Inflammatory macrophage treated with lipopolysaccharide for 4 hours (primary cell): ENCODE data around the gene SLC16A1.
"Not testable (repeated sequence)": the region's sequence is repeated elsewhere in the genome, so short reads cannot be mapped to it uniquely, and the experiment has no call there.

ENCODE experiments used
- DNase-seq: peaks from one replicate; pipeline ENCODE4 v3.0.0-alpha.2; 2020

The SLC16A1 gene

DNA sequence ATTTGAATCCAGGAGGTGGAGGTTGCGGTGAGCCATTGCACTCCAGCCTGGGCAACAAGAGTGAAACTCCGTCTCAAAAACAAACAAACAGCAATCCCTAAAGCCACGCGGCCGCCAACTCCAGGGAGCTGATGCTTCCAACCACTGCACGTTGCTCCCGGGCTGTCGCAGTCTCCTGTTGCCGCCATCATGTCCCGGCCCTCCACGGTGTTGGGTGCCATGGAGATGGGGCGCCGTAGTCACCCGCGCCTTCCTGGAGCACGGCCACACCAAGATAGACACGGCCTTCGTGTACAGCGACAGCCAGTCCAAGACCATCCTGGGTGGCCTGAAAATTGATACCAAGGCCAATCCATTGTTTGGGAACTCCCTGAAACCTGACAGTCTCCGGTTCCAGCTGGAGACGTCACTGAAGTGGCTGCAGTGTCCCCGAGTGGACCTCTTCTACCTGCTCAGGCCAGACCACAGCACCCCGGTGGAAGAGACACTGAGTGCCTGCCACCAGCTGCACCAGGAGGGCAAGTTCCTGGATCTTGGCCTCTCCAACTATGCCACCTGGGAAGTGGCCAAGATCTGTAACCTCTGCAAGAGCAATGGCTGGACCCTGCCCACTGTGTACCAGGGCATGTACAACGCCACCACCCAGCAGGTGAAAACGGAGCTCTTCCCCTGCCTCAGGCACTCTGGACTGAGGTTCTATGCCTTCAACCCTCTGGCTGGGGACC, 32.6 kb downstream of the SLC16A1 start:
- no peak for DNase-seq

DNA sequence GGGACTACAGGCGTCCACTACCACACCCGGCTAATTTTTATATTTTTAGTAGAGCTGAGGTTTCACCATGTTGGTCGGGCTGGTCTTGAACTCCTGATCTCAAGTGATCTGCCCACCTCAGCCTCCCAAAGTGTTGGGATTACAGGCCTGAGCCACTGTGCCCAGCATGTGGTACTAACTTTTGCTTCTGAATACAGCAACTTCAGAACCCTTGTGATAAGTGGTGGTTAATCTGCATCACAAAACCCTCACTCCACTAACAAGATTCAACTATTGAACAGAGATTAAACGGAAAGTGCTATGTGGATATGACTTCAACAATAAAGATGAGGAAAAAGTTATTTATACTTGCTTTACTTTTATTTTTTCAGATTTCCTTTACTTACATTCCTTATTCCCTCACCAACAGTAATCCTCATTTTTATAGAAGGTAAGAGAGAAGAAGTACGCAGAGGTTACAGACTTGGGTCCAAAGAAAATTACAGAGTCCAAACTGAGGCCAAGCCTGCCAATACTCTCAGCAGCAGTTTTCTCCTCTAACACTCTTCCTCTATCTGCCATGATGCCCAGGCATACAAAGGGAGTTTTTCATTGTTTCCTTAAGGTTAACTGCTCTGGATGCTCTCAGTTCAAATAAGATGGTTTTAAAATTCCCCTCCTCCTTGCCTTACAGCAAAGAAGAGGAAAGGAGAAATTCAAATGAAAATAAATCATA, 44.3 kb downstream of the SLC16A1 start:
- no peak for DNase-seq

DNA sequence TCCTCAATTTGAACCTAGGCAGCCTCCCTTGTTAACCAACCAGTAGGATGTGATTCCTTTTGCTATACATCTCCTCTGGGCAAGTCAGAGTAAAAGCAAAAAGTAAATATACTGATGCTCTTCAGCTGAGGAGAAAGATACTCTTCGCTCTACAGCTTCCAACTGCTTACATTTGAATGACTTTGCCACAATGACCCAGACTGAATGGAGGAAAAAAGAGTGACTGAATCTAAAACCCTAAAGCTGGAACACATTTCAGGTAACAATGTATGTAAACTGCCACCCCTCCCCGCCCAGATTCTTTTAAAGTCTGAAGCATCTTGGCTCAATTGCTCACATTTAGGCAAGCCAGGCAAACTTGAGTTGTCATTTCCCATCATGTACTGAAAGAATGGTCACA, 46.1 kb downstream of the SLC16A1 start:
- DNase-seq, result no peak

DNA sequence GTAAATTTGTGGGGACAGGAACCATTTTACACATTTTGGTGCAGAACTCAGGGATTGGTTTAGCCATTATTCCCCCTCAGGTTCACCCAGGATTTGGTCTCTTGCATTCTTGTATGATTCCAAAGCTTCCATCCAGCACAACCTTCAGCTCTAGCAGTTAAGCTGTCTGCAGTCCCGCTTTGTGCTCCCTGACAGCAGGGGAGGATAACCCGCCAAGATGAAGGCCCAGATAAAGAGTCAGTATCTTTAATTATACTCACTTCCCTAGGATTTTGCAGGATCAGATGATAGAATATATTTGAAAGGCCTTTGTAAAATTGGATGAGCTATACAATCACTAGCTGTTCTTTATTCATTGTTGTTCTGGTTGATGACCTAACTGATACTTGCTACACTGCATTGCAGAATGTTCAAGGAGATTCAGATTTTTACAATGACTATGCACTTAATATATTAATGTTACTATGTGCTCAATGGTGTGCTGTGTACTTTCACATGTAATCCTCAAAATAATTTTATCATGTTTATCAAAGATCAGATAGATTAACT, 49.8 kb downstream of the SLC16A1 start:
- peak; percentile 40 for DNase-seq

DNA sequence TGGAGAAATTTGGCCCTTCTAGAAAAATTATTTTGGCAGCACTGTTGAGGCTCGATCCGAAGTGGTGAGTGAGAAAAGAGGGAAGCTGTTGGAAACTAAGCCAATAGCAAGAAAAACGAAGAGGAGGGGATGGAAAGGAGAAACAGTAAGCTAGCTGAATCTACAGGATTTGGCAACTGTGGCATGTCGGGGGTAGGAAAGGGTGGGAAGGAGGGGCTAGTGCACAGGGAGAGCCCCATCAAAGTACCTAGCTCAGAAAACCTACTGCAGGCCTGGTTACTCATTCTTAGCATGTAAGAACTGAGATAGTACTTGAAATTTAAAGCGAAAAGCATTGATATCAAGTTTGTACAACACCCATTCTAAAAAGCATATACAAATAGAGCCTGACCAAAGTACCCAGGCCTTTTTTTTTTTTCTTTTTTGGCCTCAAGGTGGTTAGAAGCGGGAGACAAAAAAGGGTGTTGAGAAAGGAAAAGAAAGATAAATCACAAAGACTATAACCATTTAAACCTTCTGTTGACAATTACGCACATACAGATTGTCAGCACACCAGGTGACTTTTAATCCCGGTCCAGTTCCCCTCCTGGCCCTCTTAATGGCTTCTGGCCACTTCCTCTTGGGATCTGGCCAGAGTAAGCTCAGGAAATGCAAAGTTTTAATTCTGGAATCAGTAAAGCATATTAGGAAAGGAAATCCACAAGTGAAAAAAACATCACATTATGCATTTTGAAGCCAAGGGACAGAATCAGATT, 50.4 kb downstream of the SLC16A1 start:
- DNase-seq, result peak; percentile 88

DNA sequence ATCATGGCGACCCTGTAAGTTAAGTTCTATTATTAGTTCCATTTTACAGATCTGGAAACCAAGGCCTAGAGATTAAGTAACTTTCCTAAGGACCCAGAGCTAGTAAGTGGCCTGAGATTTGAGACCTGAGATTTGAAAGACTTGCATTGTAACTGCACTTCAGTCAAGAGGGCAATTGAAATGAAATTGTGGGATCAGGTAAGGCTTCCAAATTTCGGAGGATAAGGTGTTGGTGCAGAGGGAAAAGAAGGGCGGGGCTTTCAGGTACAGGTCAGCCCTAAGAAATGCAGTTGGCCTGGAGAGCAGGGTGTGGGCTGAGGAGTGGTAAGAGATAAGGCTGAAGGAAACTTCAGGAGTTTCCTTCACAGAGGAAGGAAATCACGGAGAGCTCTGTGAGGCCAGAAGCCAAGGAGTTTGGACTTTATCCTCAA, 51.1 kb downstream of the SLC16A1 start:
- no peak for DNase-seq

DNA sequence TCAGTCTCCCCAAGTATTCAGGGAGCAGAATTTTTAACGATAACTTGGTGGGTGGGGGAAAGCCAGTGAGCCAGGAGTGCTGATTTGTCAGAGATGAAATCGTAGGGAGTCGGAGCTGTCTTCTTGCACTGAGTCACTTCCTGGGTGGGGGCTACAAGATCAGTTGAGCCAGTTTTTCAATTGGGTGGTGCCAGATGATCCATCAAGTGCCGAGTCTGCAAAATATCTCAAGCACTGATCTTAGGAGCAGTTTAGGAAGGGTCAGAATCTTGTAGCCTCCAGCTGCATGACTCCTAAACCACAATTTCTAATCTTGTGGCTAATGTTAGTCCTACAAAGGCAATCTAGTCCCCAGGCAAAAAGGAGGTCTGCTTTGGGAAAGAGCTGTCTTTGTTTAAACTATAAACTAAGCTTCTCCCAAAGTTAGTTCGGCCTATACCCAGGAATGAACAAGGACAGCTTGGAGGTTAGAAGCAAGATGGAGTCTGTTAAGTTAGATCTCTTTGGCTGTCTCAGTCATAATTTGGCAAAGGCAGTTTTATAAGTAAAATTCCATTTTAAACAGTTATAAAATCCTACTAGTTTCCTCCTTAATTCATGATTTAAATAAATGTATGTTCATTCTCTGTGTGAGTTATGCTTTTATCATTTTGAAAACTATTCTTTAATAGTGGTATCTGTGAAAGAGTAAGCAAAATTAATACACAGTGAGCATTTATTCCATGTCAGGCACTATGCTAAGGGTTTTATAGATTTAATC, 51.7 kb downstream of the SLC16A1 start:
- peak; percentile 88 for DNase-seq

DNA sequence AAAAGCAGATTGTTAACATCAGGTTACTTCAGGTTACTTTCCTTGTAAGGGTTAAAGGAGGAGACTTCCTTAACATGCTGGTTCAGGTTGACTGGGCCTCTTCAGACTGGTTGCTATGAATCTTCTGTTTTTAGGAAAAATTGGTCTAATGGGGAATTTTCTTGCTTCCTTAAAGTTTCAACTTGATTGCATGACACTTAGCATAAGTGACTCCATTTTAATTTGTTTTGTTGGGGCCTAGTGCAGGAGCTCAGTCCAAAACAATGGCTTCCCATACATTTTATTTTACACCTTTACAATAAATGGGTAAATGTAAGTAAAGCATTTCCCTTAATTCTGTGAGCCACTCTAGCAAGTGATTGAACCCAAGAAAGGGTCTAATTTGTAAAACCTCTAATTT, 53.8 kb downstream of the SLC16A1 start:
- DNase-seq, result no peak

DNA sequence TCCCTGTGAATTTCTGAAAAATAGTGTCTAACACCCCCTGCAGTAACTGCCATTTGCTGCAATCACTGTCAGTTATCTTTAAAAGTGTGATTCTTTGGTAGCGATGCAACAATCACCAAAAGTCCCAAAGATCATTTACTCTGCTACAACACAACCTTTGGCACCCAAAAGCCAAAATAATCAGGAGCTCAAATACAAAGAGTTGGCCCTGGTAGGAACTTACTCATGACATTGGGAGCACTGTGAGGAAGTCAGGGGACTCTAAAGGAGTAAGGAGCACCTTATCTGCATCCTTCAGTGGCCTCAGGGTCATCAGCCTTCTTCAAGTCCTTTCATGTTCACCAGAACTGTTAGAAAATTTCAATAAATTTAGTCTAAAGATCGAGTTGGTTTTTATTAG, 54.6 kb downstream of the SLC16A1 start:
- DNase-seq, result no peak

DNA sequence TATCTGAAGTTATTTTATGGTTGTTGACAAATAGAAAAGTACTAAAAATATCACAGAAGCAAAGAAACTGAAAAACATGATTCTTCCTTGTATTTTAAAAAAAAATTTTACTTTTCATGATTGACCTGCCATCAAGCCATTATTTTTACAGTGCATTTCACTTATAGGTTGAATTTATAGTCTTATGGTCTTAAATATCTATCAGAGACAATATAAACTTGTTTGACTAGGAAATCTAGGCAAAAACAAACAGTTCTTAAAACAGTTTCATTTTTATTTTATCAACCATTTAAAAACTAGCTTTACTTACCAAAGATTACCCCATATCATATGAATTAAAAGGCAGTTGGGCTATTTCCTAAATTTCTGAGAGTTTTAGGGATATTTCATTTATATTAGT, 59.2 kb downstream of the SLC16A1 start:
- no peak for DNase-seq

DNA sequence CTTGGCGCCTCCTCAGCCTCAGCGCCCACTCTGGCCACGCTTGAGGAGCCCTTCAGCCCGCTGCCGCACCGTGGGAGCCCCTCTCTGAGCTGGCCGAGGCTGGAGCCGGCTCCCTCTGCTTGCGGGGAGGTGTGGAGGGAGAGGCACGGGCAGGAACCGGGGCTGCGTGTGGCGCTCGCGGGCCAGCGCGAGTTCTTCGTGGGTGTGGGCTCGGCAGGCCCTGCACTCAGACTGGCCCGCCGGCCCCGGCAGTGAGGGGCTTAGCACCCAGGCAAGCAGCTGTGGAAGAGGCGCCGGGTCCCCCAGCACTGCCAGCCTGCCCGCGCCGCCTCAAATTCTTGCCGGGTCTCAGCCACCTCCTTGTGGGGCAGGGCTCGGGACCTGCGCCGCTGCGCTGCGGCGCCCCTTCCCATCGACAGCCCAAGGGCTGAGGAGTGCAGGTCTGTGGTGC, 61.4 kb downstream of the SLC16A1 start:
- DNase-seq, result no peak

DNA sequence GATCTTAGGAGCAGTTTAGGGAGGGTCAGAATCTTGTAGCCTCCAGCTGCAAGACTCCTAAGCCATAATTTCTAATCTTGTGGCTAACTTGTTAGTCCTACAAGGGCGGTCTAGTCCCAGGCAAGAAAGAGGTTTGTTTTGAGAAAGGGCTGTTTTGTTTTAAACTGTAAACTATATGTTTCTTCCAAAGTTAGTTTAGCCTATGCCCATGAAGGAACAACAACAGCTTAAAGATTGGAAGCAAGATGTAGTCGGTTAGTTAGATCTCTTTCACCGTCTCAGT, 62.0 kb downstream of the SLC16A1 start:
- DNase-seq, result no peak

DNA sequence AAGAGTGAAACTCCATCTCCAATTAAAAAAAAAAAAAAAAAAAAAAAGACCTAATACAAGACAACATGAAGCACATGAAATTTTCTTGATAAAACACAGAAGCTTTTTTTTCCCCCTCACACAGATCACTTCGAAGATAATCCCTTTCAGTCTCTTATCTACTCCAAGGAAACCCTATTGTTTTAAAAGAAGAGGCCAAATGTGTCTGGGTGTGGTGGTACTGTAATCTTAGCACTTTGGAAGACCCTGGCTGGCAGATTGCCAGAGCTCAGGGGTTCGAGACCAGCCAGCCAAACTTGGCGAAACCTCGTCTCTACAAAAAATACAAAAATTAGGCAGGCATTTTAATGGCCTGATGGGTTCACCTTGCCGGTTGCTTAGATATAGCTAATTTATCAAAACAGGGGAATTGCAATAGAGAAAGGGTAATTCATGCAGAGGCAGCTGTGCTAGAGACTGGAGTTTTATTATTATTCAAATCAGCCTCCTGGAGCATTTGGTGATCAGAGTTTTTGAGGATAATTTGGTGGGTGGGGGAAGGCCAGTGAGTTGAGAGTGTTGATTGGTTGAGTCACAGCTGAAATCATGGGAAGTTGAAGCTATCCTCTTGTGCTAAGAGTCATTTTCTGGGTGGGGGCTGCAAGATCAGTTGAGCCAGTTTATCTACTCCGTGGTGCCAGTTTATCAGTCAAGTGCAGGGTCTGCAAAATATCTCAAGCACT, 62.5 kb downstream of the SLC16A1 start:
- DNase-seq, result no peak

DNA sequence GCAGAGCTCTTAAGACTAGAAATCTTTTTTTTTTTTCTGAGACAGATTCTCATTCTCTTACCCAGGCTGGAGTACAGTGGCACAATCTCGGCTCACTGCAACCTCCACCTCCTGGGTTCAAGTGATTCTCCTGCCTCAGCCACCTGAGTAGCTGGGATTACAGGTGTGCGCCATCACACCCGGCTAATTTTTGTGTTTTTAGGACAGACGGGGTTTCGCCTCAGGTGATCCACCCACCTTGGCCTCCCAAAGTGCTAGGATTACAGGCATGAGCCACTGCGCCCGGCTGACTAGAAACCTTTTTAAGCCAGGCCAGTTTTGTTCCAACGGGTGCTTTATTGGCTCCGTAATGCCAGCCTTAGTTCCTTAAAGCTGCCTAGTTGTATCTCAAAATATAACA, 66.1 kb downstream of the SLC16A1 start:
- DNase-seq, result not testable (repeated sequence)

DNA sequence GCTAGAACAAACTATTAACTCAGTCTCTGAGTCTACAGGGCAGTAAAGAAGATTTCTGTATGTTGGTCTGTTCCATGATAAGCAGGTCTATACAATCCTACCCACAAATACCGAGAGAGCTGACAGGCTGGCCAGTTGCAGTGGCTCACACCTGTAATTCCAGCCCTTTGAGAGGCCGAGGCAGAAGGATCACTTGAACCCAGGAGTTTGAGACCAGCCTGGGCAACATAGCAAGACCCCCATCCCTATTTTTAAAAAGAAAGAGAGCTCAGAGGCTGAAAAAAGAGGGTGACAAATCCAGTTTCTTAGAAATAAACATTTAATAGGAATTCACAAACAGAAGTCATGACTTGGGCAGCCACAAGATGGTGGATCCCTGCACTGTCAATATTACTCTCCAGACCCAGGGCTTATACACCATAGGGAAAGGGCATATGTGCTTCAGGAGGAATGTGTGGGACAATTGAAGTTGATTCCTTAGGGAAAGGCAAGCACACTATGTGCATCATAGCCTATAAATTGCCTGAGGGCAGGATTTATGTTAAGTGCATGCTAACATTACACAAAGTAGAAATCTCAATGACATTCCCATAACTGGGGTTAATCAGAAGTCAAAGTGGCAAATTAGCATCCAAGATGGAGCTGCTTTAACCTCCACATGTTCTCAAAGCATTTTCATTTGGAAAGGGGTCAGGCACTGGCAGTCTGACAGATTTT, 66.8 kb downstream of the SLC16A1 start:
- DNase-seq, result no peak

DNA sequence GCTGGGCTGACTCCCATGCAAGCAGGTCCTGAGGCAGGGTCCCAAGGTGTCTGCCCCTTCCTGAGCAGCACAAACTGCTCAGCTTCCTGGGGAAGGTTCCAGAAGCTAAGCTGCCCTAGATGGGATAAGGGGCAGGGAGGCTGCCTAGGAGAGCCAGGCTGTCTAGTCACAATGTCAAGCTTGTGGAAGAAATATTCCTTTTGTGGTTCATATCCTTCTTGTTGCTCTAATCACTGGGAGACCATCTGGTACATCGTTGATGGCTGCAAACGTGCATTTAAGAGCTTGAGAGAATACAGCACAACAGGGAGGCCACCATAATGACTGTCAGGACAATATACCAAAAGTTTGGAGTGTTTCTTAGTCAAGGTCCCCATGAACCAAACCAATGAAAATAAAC, 67.4 kb downstream of the SLC16A1 start:
- no peak for DNase-seq

DNA sequence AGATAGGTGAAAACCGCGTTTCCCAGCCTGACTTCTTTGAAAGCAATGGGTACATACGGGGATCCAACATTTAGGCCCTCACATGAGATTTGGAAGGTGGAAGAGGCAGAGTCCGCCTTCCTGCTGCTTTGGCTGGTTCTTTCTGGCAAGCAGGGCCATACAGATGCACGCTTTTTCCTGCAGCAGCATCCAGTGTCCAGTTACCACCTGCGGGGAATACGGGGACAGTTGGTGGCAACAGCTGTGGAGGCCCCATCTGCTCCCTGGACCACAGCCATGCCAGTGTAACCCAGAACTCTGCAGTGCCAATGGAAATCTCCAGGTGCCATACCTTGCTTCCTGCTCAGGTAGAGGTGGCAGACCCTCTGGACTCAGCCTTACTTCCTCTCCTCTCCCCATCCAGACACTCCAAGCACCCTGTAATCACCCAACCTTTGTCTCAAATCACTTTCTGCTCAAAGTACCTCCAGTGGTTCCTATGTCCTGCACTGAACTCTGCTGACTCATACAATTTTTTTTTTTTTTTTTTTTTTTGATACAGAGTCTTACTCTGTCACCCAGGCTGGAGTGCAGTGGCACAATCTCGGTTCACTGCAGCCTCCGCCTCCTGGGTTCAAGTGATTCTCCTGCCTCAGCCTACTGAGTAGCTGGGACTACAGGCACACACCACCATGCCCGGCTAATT, 68.3 kb downstream of the SLC16A1 start:
- no peak for DNase-seq

DNA sequence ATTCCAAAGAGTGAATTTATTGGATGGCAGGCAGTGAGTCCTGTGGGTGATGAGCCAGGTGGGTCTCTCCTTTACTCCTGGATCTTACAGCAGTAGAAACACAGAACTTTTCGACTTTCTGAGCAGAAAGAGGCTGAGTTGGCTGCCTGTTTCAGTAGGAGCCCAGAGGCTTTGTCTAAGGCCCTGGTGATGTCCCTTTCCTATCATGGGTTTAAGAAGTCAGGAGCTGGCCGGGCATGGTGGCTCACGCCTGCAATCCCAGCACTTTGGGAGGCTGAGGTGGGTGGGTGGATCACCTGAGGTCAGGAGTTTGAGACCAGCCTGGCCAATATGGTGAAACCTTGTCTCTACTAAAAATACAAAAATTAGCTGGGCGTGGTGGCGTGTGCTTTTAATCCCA, 71.0 kb downstream of the SLC16A1 start:
- not testable (repeated sequence) for DNase-seq

DNA sequence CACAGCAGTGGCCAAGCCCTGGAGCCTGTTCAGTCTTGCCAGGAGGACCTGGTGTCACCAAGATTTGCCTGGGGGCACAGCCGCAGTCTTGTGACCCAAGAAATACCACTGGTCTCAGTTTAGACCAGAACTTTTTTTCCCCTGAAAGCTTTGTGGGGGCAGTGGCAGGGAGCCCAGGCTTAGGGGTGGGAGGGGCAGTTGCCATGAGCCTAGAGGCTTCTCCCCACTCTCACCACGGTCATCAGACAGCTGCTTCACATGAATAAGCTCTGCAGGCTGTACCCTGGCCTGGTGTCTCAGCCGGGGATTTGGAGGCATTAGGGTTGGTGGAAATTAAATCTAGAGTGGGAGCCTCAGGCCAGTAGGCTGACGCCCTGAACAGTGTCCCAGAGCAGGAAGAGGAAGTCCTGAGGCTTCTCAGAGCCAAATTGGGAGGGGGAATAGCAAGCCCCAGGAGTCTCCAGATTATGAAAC, 73.7 kb downstream of the SLC16A1 start:
- peak; percentile 46 for DNase-seq

DNA sequence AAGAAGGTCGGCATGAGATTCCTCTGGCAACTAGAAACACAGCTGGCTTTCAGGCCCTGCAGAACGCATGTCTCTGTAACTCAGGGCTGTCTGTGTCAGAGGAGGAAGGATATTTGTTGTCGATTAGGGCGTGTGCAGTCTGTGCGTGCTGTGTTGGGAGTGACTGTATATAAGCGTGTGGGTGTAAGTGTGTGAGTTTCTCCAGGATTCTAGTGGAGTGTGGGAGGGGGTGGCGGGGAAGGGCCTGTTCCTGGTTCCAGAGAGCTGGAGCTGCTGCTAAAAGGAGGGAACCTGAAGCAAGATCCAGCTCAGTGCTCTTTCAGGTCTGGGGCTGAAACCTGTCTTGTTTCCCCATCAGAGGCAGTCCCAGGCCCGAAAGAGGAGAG, 74.3 kb downstream of the SLC16A1 start:
- peak; percentile 56 for DNase-seq

DNA sequence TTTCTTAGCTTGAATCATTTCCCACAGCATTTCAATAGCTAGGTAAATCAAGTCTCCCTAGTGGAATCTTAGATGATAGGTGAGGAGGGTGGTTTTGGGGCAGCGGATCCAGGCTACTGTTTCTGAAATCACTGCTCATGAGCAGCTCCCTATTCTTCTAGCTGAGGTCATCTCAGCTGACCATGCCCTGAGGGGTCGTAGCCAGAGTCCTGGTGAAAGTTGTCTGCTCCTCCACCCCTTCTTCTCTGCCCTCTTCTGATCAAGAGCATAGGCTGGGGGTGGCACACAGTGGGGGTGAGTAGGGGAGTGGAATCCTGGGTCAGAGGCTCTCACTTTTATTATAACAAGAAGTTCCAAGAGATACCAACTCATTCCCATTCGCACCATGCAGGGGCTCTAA, 76.2 kb downstream of the SLC16A1 start:
- DNase-seq, result no peak
